ENCODE results near the gene DCP1B.
"Not testable (repeated sequence)": the region's sequence is repeated elsewhere in the genome, so short reads cannot be mapped to it uniquely, and the experiment has no call there.

DCP1B gene

DNA sequence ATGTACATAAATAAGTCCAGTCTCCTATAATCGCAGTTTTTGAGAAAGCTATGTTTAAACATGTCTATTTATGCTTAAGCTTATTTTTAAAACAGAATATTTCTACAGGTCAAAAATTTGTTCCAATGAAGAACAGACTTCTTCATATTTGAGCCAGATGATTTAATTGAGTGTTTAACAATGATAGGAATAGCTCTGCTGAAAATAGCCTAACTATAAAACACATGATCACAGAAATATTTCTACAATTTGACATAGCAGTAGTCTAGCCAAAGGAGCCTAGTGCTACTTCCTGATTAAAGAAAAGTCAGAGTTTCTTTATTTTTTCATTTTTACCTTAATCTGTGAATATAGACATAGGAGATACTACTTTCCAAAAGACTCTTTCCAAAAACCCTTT, 29.4 kb downstream of the DCP1B start:
- no peak for DNase-seq (ENCODE audit: low spot score)

DNA sequence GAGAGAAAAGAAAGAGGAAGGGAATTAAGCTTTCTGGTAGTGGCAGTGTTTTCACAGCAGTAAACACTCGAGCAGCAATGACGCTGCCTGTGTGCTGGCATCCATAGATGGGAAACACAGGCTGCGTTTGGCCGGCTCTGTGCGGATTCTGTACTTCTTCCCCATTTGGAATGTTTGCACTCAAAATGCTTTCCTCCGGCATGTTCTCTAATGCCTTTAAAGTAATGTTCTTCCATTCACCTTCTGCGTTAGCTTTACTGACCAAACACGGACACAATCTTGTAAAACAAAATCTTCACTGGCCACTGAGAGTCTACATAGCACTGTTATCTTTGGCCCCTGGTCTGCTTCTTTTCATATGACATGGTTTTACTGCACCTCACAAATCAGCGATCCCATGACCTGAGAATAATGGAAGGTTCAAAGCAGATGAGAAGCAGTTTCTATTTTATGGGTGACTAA, 31.4 kb downstream of the DCP1B start:
- DNase-seq (ENCODE audit: low spot score): no peak

DNA sequence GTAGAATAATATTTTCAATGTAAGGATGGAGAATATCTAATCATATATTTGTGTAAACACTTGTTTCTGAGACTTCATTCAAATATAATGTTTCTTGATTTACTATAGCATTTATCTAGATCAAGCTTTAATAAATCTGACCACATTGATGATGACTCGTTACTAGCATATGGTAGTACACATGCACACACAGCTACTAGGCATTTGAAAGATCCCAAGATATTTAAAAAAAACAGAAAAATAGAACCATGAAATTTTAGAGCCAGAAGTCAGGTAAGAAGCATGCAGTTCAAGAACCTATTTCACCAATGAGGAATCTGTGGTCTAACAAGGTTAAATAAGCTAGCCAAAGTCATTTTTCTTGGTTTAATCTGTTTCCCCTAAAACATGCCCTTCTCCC, 32.0 kb downstream of the DCP1B start:
- DNase-seq (ENCODE audit: low spot score): no peak

DNA sequence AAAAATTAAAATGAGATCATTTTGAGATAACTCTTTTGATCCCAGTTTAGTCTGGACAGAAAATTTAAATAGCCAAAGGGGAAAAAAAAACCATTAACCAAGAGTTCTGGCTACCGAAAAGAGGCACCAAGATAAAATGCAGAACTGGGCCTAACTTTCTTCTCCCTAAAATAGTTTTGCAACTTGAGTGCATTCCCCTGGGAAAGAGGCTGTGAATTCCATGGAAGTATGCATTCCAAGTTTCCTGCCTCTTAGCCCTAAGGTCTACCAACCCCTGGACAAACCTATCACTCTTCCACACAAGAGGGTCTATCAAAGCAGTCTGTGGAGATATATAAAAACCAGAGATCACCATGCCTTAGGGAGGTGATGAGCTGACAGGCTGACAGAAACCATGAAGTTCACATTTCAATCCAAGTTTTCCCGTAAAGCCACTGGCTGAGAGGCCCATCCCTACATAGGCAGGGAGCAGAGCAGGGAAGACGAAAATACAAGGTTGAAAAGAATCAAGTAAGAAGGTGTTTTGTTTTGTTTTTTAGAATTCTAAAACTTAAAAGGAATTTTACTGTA, 33.8 kb downstream of the DCP1B start:
- DNase-seq (ENCODE audit: low spot score): no peak

DNA sequence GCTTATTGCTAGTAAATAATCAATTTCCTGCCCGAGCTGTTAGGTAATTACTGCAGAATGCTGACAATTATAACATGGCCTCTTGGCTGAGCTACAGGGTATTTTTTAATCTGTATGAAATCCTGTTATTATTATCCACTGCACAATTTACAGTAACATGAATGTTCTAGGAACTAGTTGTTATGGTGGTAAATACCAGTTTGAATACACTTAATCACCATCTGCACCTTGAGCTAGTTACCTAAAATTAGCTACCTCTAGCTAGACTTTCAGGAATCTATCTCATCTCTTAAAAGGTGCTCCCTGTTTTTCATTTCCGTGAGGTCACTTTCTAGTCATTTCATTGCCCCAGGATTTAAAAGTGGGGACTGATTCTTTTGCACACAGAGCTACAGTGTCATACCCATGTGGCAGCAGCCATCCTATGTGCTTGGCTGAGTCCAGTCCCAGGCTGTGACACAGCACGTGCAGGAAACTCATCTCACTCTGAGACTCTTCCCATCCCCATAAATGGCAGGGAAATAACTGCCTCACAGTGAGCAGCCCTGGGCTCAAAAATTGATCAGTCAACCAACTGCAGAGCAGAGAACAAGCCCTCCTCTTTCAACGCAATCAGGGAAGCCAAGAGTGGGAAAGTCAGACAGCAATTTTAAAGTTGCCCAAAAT, 37.6 kb downstream of the DCP1B start:
- DNase-seq (ENCODE audit: low spot score): no peak

DNA sequence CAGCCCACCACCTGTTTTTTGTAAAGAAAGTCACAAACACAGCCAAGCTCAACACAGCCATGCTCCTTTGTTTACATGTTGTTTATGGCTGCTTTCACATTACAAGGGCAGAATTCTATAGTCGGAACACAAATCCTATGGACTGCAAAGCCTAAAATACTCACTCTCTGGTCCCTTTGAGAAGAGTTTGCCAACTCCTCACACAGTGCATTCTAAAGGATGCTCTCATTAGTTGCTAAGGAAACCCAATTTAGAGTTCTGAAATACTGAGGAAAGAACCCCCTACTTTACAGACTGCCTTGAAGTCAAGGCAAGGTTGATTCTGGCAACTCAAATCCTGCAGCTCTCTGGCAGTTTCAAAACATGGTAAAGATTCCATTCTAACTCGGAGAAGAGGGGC, 38.3 kb downstream of the DCP1B start:
- no peak for DNase-seq (ENCODE audit: low spot score)

DNA sequence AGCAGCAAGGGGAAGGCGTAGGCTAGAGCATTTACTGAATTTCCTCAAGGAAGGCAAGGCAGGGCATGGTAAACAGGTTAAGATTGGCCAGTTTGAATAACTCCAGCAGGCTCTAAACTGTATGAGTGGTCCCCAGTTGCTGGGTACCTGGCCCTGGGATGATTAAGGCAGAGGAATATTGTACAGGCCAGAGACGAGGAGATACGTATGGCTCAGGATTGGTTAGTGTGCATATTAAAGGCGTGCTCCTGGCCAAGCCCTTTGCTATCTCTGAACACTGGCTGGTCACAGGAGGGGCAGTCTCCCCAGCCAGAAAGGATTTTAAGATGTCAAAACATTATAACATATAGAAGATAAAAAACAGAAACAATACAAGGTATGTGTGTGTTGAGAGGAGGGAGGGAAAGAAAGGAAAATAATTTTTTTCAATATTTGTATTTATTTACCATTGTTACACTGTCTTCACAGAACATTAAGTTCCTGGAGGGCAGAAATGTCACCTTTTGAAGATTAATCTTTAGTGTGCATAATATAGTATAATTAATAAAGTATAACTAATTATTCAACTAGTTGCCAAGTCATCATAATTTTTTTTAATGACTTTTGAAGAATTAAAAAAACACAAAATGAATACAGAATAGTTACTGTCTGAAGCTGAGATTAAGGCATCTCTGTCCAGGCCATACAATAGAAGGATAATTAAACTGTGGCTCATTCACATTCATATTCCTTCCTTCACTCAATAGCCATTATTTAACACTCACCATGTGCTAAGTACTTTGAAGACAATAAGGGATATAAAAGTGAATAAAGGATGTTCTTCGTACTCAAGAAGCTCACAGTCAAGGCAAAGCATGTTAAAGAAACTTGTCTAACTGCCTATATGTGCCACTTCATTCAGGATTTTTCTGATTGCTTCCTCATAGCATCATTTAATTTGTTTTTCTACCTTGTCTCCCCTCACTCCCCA, 41.9 kb downstream of the DCP1B start:
- DNase-seq (ENCODE audit: low spot score): no peak

DNA sequence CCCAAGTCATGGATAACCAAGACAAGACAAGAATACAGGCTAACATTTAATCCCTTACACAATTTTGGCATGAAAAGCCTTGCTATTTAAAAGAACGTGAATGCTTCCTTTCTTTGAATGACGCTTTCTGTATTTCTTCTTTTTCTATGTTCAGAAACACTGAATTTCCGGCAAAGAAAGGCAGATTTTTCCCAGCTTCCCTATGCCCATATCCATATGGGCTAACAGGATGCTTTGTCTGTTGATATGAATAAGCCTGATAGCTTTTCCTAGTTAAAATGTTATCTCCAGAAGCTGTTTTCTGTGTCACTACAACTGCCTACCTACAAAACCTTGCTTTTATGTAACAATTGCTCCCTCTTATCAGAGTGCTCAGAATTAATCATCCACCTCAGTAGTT, 47.5 kb downstream of the DCP1B start:
- DNase-seq (ENCODE audit: low spot score): no peak

DNA sequence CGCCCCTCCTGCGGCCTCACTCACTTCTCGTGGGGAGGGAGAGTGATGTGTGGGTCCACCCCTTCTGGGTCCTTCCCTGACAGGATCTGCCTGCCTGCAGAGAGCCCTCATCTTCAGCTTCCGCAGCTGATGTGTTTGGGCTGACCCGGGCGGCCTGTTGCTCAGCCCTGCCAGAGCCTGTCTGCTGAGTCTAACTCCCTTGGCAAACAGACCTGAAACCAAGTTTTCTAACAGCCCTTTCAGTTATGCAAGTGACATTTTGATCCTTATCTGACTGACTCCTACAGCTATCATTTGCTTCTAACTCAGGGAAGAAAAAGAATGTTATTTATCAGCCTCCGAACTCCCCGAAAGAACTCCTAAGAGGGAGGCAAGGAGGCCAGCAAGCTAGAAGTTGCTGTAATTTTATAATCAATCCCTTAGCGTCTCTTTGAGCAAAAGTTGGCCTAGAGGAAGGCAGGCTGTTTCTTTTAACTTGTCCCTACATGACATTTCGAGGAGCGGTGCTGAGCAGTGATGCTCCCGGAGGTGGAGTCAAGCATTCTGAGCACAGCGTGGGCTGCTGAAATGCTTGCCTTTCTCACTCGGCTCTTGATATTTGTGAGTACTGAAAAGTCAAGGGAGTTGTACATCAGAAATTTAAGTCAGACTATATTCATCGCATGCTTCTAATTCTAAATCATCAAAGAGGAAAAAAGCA, 54.3 kb downstream of the DCP1B start:
- no peak for DNase-seq (ENCODE audit: low spot score)

DNA sequence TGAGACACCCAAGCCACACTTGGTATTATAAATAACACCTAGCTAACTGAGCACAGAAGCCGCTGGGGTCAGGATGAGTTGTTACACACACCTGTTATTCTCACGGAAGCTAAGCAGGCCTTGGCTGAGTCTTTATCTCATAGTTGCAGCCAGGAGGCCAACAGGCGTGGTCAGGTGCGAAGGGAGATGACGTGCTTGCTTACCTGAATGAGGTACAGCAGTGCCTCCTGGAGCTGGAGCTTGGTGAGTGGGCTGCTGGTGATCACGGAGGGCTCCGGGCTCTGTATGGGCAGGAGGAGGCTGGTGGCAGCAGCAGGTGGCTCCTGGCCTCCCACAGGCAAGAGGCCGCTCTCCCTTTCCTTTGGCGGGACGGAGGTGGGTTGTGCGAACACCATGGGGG, 55.4 kb downstream of the DCP1B start:
- no peak for DNase-seq (ENCODE audit: low spot score)

DNA sequence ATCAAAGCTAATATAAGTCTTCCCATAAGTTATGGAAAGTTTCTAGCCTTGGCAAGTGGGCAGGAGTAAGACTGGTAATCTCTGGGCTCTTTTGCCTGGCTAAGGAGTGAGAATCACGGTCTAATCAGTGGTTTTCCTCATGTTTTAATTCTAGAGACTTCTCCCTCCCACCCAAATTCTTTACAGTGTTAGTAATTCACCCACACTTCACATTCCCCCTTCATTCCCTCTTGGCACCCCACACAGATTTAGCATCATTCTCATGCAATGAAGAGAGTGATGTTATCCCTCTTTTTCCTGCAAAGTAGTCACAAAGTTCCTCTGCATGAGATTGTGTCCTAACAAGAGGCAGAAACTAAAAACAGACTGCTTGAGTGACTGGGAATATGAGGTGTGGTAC, 57.2 kb downstream of the DCP1B start:
- no peak for DNase-seq (ENCODE audit: low spot score)

DNA sequence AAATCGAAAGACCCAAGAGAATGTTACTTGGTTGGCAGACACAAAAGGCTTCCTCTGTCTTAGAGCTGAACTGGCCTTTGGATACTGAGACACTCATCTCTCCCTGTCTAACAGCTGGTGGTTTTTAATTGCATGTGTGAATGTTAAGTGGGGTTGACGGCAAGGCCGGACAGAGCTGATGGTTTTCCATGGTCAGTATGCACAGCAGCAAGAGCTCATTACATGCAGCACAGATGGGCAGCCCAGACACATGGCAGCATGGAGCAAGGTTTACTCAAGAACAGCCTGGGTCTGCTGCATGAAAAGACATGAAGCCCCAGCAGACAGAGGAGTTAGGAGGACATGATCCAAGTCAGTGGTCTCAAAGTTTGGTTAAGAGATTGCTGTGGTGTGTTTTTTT, 58.0 kb downstream of the DCP1B start:
- DNase-seq (ENCODE audit: low spot score): no peak

DNA sequence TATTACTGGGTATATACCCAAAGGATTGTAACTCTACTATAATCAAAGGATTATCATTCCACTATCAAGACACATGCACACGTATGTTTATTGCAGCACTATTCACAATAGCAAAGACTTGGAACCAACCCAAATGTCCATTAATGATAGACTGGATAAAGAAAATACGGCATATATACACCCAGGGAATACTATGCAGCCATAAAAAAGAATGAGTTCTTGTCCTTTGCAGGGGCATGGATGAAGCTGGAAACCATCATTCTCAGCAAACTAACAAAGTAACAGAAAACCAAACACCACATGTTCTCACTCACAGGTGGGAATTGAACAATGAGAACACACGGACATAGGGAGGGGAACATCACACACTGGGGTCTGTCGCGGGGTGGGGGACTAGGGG, 58.8 kb downstream of the DCP1B start:
- DNase-seq (ENCODE audit: low spot score): not testable (repeated sequence)

DNA sequence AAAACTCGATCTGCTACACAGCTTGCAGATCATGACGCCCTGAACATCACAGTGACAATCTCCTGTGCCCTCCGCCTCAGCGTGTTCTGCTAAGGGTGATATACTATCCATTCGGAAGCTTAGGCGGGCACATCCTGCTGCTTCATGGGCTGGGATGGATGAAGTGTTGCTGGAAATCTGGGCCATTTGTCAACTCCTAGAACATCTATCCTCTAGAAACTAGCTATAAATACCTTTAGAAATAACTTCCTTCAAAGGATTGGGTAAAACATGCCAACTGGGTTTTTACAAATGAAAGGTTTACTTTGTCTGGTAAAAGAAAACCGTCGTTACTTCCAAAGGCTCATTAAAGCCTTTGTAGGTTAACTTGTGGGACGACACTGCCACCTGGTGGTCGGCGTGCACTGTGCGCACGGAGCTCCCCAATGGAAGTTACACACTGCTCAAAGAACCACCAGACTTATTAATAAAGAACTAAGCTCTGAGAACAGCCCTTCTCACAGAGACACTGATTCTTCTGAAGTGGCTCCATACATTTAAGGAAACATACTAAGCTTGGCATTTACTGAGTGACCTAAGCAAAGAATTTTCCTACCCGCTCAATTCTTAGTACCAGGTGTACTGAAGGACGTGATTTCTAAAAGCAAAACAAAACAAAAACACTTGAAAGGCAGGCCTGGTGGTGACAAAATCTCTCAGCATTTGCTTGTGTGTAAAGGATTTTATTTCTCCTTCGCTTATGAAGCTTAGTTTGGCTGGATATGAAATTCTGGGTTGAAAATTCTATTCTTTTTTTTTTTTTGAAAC, 64.3 kb downstream of the DCP1B start:
- peak; percentile 84 for DNase-seq (ENCODE audit: low spot score)

DNA sequence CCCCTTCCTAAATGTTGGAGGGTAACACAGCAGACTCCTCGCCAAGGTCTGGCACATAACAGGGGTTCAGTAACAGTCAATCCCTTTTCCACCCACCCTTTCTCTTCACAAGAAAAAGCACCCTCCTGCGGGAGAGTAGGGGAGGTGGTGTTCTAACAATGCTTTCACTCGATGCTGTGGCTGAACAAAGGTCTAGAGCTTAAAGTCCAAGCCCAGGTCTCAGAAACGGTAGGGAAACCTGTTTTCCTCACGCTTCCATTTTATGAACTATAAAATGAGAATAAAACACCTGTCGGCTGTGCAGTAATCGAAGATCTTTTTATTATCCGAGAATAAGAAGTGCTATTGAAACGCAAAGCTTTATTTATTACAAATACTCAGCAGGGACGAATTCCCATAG, 64.9 kb downstream of the DCP1B start:
- no peak for DNase-seq (ENCODE audit: low spot score)

DNA sequence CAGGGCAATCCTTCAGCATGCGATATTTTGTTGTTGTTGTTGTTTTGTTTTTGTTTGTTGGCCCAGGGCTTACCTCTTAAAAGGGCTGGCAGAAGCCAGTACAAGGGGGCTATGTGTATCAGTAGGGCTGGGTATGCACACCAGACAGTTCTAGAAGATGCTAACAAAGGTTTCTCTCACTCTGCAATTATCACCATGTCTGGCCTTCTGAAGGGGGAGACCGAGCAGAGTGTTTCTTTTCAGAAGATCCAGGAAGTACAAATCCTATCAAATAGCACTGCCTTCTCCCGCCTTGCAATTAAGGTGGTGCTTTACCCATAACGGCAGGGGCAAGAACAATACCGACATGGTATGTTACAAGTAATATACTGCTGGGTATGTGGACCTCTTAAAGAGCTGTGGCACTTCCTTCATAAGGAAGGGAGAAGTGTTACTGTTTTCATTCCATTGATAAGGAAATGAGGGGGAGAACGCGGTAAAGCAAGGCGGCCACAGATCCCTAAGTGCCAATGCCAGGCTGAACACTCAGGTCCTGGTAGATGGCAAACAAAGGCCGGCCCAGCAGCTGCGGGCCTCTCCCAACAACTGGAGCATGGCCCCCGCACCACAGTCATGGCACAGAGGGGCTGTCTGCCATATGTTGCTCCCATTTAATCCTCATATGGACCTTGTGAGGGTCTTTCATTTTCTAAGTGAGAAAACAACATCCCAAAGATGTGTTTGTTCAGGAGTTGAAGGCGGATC, 66.6 kb downstream of the DCP1B start:
- no peak for DNase-seq (ENCODE audit: low spot score)

DNA sequence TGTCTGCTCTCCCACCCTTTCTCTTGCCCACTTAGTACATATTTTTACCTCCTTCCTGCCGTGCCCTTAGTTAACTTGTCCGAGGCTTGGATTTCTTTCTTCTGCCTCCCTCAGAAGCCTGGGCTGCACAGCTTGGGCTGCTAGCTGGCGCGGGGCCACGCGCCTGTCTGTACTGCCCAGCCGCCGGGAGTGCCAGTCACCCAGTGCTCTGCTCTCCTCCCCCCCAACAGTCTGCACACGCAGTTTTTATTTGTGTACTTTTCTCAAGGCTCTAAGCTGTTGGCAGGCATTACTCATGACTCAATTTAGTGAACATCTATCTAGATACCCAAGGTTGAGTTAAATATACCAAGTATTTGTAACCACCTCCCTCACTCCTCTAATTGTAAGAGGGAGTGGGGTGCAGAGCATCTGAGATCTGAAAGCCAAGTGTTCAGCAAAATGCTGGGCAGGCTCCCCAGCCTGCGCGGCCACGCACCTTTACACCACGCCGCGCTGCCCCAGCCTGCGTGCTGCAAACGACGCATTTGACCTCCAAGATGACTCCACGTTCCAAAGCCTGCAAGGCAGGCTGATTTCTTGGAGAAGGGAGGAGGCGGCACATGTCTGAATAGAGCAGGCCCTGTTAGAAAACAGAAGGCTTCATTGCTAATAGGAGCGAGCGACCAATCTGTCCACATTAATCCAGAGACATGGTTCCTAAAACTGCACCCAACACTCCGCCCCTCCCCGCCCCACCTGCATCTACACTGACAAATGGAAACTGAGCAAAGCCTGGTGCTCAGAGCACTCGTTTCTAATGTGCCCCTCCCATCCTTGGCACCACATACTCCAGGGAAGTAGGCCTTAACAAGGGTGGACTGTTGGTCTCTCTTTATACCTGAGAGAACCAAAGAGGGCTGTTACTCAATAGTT, 67.6 kb downstream of the DCP1B start:
- no peak for DNase-seq (ENCODE audit: low spot score)

DNA sequence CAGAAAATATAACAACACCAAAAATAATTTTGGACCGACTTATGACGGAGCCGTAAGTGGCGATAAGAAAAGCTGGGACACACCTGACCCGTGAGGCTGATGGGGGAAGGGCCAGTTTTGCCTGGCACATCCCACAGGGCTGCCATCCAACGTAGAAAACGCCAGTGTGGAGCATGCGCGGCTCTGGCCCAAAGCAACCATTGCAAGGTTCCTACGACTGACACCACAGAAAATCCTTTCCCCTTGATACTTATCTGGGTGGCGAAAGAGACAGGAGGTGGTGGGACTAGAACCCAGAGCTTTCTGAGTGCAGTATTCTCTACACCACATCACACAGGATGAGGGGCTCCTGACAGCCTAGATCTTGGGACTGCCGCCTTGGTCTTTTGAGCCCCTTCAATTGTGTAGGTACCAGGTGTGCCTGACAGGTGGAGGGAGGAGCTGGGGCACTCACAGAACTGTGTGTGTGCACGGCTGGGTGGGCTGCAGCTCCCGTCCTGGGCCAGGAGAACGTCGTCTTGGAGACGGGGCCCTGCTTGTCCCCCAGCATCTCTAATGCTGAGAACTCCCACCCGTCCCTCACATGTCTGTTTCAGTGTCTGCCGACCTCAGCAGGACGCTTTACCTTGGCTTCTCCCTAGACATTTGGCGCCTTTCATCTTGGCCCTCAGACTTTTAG, 68.4 kb downstream of the DCP1B start:
- DNase-seq (ENCODE audit: low spot score): no peak

DNA sequence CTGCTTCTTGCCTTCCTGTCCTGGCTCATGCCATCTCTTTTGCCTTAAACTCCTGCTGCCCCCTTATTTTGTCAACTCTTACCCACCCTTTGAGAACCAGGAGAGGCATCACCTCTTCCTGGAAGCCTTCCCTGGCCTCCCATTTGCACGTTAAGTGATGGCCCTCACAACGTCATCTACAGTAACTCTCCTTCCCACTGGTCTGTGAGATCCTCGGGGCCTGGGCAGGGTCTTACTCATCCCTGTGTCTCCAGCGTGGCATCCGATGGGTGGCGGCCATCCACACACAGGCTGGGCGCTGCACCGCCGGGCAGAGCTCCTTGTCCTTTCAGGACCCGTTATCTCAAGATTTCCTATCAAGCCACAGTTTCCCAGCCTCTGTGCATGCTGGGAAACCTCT, 69.0 kb downstream of the DCP1B start:
- no peak for DNase-seq (ENCODE audit: low spot score)
